ENCODE data around the gene GREB1. TPM values are rescaled to one million over a fixed set of nuclear protein-coding genes. Genes with fewer than 3 reads are reported as not detected.

Gene GREB1
- total and polyA plus RNA-seq, 2 of the 13 experiments (the other 11 are each of a cell fraction or from before 2014, with no cell fraction given): 31.3 to 61.2 TPM

GRCh38 chr2:11499081-11499743, 34.6 kb upstream of the GREB1 start (continued):
- TF ChIP-seq ZNF687 (CRISPR knock-in tag; IDR thresholded peaks at IDR 0.05): peak; percentile 76; the same call in 1 of the 2 replicates
- TF ChIP-seq ZBTB7B (CRISPR knock-in tag; IDR thresholded peaks at IDR 0.05): peak; percentile 100
- peak; percentile 87 for TF ChIP-seq FOXP1 (IDR thresholded peaks at IDR 0.05)
- TF ChIP-seq FOXP1 (CRISPR knock-in tag; IDR thresholded peaks at IDR 0.05): peak; percentile 97
- TF ChIP-seq TOE1 (CRISPR knock-in tag; IDR thresholded peaks at IDR 0.05): peak; percentile 76; the same call in 1 of the 2 replicates
- TF ChIP-seq FOXO4 (CRISPR knock-in tag; conservative IDR thresholded peaks at IDR 0.05): no peak
- TF ChIP-seq GPN1 (CRISPR knock-in tag; IDR thresholded peaks at IDR 0.05; ENCODE audit: borderline replicate concordance): no peak
- TF ChIP-seq ZBTB14 (CRISPR knock-in tag; IDR thresholded peaks at IDR 0.05): no peak; the same call in 1 of the 2 replicates
- TF ChIP-seq ZNF552 (CRISPR knock-in tag; IDR thresholded peaks at IDR 0.05; ENCODE audit: borderline replicate concordance): peak; percentile 81; the same call in 1 of the 2 replicates
- 0 out of 2 replicates have a peak, but pooled peaks have one; percentile 34 for TF ChIP-seq ZNF275 (CRISPR knock-in tag; IDR thresholded peaks at IDR 0.05; ENCODE audit: borderline replicate concordance)
- no peak for TF ChIP-seq KIAA2018 (CRISPR knock-in tag; IDR thresholded peaks at IDR 0.05; ENCODE audit: borderline replicate concordance)
- TF ChIP-seq RAD21 (CRISPR knock-in tag; IDR thresholded peaks at IDR 0.05): peak; percentile 47; the same call in 1 of the 2 replicates

All from HepG2 (cell line).